Measurements from ENCODE around the gene MARCHF9.

Gene MARCHF9

DNA sequence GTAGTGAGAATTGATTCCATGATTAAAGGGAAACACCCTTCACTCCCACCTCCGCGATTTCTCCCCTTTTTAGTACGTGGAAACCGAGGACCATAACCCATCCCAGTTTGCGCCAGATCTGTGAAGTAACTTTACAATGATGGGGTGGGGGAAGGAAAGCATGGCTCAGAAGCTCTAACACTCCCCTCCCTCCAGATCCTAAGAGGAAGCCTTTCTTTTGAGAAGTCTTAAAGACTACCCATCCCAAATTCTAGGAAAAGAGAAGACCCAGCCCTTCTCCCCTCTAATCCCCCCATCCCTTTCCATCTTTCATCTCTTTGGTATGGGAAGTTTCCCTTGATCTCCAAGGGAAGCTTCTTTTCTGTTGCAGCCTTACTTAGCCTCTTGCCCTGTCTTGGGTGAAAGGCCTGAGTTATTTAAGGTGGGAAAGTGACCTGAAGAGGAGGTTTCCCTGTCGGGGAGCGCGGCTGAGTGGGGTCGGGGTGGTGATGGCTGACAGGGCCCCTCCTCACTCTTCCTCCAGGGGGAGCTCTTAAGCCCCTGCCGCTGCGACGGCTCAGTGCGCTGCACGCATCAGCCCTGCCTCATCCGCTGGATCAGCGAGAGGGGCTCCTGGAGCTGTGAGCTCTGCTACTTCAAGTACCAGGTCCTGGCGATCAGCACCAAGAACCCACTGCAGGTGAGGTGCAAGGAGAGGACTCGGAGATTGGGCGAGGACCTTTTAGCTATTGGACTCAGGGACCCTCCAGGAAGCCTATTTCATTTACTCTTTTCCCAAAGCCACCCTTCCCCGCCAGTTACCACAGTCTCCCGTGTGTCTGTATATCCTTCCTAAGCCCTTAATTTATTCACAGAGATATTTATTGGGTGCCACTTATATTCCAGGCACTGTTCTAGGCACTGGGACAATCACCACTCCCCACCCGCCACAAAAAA, 1.8 kb downstream of the MARCHF9 start:
- H3K4me3 ChIP-seq (ENCODE audit: low read depth, low read length) = peak overlapping the region; percentile 36
- peak; percentile 80 for DNase-seq (ENCODE audit: low read depth)
- TF ChIP-seq, protein P1, sequence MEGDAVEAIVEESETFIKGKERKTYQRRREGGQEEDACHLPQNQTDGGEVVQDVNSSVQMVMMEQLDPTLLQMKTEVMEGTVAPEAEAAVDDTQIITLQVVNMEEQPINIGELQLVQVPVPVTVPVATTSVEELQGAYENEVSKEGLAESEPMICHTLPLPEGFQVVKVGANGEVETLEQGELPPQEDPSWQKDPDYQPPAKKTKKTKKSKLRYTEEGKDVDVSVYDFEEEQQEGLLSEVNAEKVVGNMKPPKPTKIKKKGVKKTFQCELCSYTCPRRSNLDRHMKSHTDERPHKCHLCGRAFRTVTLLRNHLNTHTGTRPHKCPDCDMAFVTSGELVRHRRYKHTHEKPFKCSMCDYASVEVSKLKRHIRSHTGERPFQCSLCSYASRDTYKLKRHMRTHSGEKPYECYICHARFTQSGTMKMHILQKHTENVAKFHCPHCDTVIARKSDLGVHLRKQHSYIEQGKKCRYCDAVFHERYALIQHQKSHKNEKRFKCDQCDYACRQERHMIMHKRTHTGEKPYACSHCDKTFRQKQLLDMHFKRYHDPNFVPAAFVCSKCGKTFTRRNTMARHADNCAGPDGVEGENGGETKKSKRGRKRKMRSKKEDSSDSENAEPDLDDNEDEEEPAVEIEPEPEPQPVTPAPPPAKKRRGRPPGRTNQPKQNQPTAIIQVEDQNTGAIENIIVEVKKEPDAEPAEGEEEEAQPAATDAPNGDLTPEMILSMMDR (IDR thresholded peaks at IDR 0.05; ENCODE audit: low read depth, low read length) = peak; percentile 93
- TF ChIP-seq POLR2A (IDR thresholded peaks at IDR 0.05; ENCODE audit: extremely low read depth, insufficient read length) = no peak

DNA sequence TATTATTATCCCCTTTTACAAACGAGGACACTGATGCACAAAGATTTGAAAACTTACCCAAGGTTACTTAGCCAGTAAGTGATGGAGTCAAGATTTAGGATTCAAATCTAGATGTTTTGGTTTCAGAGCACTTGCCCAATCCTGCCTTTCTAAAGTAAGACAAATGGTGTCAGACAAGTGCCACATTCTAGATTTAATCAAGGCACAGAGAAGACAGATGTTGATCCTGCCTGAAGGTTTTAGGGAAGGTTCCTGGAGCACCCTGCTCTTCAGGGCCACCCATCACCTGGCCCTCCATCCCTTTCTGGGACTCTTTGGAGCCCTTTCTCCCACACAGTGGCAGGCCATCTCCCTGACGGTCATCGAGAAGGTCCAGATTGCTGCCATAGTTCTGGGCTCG, 2.9 kb downstream of the MARCHF9 start:
- TF ChIP-seq POLR2A (IDR thresholded peaks at IDR 0.05; ENCODE audit: extremely low read depth, insufficient read length) (no peak), MYC (IDR thresholded peaks at IDR 0.05; ENCODE audit: low read depth, low read length) (no peak)
- TF ChIP-seq, protein P2, sequence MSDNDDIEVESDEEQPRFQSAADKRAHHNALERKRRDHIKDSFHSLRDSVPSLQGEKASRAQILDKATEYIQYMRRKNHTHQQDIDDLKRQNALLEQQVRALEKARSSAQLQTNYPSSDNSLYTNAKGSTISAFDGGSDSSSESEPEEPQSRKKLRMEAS (IDR thresholded peaks at IDR 0.05; ENCODE audit: low read depth, low read length) = no peak
- TF ChIP-seq, protein P1 (IDR thresholded peaks at IDR 0.05; ENCODE audit: low read depth, low read length) = no peak
- no peak for DNase-seq (ENCODE audit: low read depth)
- H3K4me3 ChIP-seq (ENCODE audit: low read depth, low read length) = no peak overlapping the region

DNA sequence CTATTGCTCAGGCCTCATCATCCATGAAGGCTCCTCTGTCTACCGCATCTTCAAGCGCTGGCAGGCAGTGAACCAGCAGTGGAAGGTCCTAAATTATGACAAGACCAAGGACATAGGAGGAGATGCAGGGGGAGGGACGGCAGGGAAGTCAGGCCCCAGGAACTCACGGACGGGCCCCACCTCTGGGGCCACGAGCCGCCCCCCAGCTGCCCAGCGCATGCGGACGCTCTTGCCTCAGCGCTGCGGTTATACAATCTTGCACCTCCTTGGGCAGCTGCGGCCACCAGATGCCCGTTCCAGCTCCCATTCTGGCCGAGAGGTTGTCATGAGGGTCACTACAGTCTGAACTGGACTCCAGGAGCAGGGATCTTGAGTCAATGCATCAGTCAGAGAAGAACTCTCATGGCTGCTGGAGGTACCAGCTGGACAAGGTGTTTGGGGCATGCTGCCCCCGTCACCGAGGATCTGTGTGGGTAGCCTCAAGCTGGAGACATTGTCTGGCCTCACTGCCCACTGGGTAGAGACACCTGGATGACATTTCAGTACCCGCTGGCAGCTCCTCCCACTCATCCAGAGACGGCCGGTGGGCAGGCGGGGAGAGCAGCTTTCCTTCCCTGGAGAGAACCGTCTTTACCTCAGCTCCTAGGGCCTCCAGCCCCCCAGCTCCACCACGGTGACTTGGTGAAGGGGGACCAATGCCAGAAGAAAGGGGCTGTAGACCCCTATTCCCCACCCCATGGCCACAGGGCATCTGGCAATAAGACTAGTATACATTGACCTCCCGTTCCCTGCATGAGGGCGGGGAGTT, 3.9 kb downstream of the MARCHF9 start:
- no peak overlapping the region for H3K4me3 ChIP-seq (ENCODE audit: low read depth, low read length)
- DNase-seq (ENCODE audit: low read depth) = no peak
- TF ChIP-seq MYC (IDR thresholded peaks at IDR 0.05; ENCODE audit: low read depth, low read length) (no peak), POLR2A (IDR thresholded peaks at IDR 0.05; ENCODE audit: extremely low read depth, insufficient read length) (no peak)
- TF ChIP-seq, protein P2 (IDR thresholded peaks at IDR 0.05; ENCODE audit: low read depth, low read length) = no peak
- TF ChIP-seq, protein P1 (IDR thresholded peaks at IDR 0.05; ENCODE audit: low read depth, low read length) = no peak

DNA sequence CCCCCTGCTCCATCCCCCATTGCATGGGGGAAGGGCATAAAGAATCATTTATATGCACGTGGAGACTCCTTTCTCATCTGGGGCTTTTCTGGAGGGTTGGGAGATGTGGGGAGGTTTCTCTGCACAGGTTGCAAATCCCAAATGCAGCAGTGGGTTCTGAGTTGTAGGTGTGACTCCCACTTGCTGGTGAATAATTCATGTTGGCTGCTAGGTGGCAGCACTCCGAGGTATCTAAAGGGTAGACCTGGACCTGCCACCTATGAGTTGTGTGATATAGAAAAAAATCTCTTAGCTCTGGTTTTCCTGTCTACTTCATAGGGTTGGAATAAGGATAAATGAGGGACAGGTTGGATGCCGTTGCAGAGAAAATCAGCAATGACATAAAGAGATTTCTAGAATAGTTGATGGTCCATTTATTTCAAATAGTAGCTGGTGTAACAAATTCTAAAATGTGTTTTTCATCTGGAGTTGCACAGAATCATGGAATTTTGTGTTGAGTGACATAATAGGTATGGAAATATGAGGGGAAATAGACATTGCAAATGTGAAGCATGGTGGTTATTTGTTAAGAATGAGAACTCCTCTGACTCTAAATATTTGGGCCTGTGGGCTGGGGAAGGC, 4.6 kb downstream of the MARCHF9 start:
- no peak overlapping the region for H3K4me3 ChIP-seq (ENCODE audit: low read depth, low read length)
- peak; percentile 52 for DNase-seq (ENCODE audit: low read depth)
- TF ChIP-seq, protein P1 (IDR thresholded peaks at IDR 0.05; ENCODE audit: low read depth, low read length) = peak; percentile 60
- TF ChIP-seq MYC (IDR thresholded peaks at IDR 0.05; ENCODE audit: low read depth, low read length) = no peak

DNA sequence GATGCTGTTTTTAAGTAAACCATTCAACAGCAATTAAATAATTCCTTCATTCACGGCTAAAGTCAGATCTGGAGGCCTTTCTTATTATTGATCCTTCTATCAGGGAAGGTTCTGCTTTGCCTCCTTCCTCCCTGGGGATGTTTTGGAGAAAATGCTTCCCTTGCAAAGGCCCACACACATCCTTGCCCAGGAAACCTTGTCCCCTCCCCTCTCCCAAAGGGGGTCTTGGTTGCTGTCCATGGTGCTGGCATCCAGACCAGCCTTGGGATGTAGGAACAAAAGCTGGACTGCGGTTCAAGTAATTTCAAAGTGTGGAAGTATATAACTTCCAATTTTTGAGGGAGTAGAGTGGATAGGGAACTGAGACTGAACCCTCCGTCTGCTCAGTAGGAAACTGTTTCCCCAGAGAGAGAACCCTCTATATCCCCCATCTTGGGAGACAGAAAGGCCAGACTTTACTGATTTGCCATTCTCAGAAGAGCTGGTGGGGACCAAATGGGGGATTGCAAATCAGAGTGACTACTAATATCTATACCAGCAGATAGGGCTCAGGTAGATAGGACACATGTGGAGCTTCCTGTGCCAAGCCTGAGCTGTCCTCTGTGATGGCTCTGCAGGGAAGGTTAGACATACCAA, 5.6 kb downstream of the MARCHF9 start:
- TF ChIP-seq MYC (IDR thresholded peaks at IDR 0.05; ENCODE audit: low read depth, low read length) = no peak
- TF ChIP-seq, protein P1 (IDR thresholded peaks at IDR 0.05; ENCODE audit: low read depth, low read length) = no peak
- TF ChIP-seq, protein P2 (IDR thresholded peaks at IDR 0.05; ENCODE audit: low read depth, low read length) = no peak
- no peak for TF ChIP-seq POLR2A (IDR thresholded peaks at IDR 0.05; ENCODE audit: extremely low read depth, insufficient read length)
- no peak for DNase-seq (ENCODE audit: low read depth)
- H3K4me3 ChIP-seq (ENCODE audit: low read depth, low read length) = no peak overlapping the region

All from NB4 (cell line).